HG03378 (cell line): Measurements from ENCODE around the gene SASH3.
"Not testable (repeated sequence)": the region's sequence is repeated elsewhere in the genome, so short reads cannot be mapped to it uniquely, and the experiment has no call there.

Experiments used
- ATAC-seq: cut with Tn5 transposase; IDR thresholded peaks from one replicate; pipeline ENCODE4 v1.9.1; 2021; ENCODE audit warnings: mild to moderate bottlenecking, moderate library complexity; ENCODE audit not compliant: unreplicated experiment

SASH3 gene

DNA sequence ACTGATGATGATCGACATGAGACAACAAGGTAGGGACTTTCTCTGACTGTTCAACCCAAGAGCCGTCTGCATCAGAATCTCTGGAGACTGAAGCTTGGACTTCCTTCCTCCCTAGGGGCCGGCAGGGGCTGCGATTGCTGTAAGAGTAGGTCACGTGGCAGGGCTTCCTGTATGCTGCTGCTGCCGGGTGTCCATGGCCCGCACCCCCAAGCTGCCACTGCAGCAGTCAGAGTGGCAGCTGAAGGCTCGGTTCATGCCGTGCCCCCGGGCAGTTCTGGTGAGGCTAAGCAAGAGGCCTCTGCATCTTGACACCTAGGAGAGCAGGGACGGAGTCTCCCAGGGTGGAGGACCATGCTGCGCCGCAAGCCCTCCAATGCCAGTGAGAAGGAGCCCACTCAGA is at the start of gene SASH3:
SASH3 (plus strand) TSS at position 203 of the 400 bp plus-strand sequence; CDS start at position 352, 149 bp downstream.
- ATAC-seq = peak; percentile 39

DNA sequence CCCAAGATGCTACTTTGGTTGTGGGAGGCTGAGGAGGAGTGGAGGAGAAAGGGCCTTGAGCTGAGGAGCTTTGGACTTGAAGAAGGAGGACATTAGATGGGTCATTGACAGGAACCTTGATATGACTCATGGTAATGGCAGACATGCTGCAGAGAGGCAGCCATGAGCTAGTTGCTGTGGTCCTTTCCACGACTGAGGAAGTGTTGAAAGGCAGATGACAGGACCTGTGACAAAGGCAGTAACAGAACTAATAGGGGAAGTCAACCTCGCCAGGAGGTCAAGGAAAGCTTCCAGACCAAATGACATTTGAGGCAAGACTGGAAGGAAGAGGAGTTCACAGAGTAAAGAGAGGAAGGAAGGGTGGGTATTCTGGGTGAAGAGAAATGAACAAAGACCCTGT is 48.5 kb upstream of the SASH3 start:
- no peak for ATAC-seq

DNA sequence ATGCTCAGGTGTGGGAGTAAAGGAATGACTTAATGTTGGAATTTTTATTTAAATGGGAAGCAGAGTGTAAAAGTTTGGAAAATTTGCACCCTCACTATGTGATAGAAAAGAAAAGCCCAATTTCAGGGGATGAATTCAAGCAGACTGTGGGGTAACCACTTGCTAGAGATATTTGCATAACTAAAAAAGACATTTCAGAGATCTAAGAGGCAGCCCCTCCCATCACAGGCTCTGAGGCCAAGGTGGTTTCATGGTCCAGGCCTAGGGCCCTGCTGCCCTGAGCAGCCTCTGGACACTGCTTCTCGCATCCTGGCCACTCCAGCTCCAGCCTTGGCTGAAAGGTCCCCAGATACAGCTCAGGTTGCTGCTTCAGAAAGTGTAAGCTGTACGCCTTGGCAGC is 46.9 kb upstream of the SASH3 start:
- ATAC-seq = no peak

DNA sequence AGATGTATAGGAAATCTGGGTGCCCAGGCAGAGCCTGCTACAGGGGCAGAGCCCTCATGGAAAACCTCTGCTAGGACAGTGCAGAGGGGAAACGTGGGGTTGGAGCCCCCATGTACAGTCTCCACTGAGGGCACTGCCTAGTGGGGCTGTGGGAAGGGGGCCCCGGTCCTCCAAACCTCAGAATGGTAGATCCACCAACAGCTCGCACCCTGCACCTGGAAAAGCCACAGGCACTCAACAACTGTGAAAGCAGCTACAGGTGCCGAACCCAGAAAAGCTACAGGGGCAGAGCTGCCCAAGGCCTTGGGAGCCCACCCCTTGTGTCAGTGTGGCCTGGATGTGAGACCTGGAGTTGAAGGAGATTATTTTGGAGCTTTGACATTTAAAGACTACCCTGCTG is 46.4 kb upstream of the SASH3 start:
- no peak for ATAC-seq

DNA sequence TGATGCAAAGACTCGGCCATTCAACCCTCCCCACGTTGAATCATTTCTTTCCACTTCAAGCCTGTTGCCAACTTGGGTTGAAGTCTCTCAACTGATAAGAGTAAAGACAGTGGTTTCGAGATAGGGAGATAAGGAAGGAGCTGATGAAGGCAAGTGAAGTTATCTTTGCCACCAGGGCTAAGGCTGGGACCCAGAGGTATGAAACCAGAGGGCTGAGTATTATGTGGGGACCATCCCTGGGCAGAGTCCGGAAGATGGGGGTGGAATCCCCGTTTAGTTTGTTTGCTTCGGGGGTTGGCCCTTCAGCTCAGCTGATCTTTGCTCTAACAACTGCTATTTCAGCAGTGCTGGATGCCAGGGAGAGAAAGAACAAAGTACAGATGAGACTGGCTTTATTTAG is 43.3 kb upstream of the SASH3 start:
- ATAC-seq = no peak

DNA sequence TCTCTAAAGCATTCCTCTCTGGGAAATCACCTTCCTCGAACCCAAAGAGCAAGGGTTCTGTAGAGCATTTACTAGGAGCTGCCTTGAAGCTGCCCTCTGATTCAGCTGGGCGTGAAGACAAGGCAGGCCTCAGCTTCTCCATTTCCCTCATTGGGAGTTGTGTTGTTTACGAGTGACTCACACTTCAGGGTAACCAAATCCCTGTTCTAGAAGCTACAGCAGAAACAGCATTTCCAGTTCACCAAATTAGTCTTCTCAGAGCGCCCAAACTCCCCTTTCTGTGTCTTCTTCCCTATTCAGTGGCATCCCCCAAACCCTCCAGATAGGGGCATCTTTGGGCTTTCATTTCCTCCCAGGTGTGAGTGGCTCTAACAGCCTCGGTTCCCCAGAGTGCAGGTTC is 41.8 kb upstream of the SASH3 start:
- no peak for ATAC-seq

DNA sequence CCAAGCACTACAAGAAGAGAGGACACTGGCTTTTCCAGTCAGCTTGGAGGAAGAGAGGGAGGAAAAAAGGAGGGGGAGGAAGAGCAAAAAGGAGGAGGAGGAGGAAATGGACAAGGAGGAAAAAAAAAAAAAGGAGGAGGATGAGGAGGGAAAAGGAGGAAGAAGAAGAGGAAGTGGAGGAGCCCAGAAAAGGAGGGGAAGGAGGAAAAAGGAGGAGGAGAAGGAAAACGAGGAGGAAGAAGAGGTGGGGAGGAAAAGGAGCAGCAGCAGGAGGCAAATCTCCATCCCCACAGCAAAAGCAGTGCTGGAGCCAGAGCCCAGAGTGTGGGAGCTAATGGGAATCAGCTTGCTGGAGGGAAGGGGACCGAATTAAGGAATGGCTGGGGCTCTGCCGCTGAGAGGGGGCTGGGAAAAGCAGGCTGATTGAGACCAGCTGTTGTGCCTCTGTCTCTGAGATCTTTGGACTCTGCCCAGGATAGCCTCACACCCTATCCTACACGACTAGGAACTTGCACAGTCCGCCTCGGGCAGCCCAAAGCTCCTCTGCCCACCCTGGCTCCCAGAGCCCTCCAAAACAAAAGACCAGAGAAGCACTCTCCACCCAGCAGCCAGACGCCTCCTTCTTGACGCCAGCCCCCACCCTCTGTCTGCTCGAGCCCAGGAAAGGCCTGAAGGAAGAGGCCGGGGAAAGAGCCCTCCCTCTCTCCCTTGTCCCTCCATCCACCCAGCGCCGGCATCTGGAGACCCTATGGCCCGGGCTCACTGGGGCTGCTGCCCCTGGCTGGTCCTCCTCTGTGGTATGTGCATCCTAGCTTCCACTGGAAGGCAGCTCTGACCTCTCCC is 41.1 kb upstream of the SASH3 start, which contains the start of gene XPNPEP2:
XPNPEP2 (plus strand) TSS at position 514 of the 843 bp plus-strand sequence; CDS start at position 749, 235 bp downstream.
- no peak for ATAC-seq

DNA sequence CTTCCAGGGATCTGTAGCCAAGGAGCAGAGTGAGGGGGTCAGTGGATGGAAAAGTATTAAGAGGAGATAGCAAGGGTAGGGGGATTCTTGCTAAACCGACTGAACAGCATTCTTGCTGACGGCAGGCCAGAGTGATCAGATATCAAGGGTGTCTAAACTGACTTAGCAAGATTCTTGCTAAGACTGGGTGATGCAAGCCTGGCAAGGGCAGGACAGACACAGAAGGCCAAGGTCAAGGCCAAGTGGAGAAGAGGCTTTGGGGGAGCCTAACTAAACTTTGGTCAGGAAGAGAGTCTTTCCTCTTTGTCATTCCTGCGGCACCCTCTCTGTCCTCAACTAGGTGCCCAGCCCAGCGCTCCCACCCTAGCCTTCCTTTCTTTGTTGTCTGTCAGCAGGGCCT is 40.2 kb upstream of the SASH3 start:
- ATAC-seq = no peak

DNA sequence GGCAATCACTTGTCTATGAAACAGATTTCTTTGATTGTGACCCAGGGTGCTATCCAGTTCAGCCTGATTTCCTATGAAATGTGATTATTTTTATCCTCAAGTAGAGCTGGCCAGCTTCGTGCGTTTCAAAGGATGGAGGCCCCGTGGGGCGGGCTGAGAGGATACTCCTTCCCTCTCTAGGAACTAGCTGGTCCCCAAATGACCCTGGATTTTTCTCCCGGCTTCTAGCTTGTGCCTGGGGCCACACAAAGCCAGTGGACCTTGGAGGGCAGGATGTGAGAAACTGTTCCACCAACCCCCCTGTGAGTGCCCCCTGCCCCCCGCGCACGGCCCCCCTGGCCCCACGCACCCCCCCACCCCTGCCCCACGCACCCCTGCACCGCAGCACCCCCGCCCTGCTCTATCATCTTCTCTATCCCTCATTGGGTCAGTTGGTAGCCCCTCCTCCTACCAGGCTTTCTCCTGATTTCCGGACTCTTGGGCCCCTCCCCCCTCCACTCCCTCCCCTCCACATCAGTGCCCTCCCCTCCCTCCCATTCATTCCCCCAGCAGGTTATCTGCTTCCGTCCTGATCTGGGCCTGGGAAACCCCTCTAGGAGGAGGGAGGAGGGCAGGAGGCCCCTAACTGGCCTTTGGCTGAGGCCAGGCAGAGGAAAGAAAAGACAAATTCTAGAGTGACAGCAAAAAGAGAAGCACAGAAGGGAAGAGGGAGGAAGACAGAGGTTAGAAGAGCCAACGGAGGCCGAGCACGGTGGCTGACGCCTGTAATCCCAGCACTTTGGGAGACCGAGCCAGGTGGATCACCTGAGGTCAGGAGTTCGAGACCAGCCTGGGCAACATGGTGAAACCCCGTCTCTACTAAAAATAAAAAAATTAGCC is 37.6 kb upstream of the SASH3 start:
- ATAC-seq = no peak

DNA sequence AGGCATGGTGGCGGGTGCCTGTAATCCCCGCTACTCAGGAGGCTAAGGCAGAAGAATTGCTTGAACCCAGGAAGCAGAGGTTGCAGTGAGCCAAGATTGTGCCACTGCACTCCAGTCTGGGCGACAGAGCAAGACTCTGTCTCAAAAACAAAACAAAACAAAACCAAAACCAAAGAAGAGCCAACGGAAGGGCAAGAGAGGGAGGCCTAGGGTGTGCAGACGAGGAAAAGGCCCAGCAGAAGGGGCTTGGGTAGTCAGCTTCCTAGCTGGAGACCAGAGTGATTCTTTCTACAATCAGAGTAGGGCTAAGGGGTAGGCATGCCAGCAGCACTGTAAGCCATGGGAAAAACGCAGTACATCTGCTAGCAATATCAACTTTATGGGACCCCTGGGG is 37.0 kb upstream of the SASH3 start:
- ATAC-seq = not testable (repeated sequence)

DNA sequence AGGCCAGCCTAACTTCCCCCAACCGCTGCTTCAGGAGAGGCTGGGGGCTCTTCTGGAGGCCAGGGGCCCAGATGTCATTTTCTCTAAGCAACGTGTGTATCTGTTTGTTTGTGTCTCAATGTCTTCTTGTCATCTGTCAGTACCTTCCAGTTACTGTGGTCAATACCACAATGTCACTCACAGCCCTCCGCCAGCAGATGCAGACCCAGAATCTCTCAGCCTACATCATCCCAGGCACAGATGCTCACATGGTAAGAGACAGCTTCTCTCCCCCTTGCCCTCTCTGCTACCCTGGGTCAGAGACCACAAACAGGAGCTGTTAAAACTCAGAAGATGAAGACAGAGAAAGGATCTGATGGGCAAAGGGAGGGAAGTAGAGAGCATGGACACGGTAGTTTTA is 35.9 kb upstream of the SASH3 start:
- no peak for ATAC-seq

DNA sequence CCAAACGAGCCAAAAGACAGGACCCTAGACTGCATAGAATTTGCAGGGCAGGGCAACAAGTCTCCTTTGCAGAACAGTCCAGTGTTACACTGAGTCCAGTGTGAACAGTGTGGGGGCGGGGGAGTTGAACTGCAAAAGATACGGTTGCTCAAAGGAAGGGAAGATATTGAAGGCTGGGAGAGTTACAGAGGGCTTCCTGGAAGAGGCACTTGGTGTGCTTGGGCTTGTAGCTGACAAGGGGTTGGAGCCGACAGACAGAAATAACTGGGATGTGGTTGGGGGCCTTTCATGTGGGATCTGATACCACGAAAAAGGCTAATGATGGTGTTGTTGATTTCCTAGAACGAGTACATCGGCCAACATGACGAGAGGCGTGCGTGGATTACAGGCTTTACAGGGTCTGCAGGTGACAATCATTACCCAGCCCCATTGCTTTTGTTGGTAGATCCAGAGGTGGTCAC is 34.9 kb upstream of the SASH3 start:
- no peak for ATAC-seq

DNA sequence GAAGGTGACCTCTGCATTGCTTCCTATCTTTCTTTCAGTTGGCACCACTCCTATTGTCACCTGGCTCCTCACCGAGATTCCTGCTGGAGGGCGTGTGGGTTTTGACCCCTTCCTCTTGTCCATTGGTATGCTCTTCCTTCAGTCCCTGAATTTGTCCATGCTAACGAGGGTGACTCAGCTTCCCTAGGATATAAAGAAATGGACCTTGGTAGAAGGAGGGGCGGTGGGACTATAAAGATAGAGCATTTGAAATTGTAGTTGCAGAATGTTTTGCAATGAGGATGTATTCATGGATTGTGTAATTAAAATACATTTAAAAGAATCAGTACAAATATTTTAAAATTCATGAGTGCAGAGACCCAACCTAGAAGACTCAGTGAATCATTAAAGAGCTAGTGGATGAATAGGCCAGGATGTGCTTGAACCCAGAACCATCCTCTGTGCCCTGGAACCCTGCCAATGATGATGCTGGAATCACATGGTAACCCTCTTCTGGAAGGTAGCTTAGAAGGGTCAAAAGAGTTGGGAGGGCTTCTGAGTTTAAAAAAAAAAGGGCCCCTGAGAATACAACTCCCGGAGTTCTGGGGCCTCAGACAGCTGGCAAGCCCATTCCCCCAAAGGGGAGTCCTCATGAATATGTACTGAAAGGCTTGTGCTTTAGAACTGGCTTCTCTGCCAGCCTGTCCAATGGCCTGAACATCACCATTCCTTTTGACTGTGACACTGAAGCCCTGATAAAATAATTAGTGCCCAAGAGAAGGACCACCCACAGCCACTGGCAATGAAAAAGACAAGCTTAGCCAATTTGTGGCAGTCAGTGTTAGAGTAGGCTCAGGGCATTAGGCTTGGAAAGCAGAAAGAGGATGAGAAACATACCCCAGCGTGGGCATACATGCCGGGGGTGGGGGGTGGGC is 32.9 kb upstream of the SASH3 start:
- ATAC-seq = no peak

DNA sequence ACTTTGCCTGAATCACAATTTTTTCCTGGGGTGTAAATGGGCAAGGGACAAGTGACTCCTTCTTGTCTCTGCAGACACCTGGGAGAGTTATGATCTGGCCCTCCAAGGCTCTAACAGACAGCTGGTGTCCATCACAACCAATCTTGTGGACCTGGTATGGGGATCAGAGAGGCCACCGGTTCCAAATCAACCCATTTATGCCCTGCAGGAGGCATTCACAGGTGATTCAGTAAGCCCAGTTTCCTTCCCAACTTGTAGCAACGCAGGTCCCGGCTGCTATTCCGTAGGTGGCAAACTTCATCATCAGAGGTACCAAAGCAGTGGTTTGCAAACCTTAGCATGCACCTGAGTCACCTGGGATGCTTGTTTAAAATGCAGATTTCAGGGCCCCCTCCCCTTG is 32.2 kb upstream of the SASH3 start:
- no peak for ATAC-seq

DNA sequence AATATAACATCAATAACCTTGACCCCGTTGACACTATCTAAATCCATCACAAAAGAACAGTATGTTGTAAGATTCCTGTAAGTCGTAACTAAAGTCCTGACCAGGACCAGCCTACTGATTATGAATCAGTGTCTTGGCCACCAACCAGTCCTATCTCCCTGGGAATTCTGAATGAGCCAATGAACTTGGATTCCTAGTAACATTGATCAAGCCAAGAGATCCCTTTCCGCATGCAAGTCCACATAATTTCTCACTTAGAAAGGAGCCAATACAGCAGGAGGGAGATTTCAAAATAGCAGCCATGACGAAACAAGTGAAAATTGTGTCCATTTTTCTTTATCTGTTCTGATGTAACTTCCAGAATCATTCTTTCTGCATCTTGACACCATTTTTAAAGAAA is 31.4 kb upstream of the SASH3 start:
- no peak for ATAC-seq

DNA sequence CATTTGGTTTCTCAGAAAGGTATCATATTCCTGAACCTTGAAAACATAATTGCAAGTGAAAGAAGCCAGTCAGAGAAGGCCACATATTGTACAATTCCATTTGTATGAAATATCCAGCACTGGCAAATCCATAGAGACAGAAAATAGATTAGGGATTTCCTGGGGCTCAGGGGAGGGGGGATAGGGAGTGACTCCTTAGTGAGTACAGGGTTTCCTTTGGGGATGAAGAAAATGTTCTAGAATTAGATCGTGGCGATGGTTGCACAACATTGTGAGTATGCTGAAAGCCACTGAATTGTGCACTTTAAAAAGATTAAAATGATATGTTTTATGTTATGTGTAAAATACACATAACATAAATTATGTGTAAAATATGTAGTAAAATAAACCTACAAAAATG is 30.7 kb upstream of the SASH3 start:
- no peak for ATAC-seq

DNA sequence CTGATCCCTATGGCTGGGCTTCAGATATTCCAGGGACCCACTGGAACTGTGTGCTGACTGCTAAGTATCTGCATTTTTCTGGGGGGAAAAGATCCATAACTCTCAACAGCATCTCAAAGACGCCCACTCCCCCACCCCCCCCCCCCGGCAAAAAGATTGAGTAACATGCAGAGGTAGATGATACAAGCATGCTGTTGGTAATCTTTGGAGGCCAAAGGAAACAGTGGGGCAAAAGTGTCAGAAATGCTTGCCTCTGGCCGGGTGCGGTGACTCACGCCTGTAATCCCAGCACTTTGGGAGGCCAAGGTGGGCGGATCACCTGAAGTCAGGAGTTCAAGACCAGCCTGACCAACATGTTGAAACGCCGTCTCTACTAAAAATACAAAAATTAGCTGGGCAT is 28.8 kb upstream of the SASH3 start:
- no peak for ATAC-seq

DNA sequence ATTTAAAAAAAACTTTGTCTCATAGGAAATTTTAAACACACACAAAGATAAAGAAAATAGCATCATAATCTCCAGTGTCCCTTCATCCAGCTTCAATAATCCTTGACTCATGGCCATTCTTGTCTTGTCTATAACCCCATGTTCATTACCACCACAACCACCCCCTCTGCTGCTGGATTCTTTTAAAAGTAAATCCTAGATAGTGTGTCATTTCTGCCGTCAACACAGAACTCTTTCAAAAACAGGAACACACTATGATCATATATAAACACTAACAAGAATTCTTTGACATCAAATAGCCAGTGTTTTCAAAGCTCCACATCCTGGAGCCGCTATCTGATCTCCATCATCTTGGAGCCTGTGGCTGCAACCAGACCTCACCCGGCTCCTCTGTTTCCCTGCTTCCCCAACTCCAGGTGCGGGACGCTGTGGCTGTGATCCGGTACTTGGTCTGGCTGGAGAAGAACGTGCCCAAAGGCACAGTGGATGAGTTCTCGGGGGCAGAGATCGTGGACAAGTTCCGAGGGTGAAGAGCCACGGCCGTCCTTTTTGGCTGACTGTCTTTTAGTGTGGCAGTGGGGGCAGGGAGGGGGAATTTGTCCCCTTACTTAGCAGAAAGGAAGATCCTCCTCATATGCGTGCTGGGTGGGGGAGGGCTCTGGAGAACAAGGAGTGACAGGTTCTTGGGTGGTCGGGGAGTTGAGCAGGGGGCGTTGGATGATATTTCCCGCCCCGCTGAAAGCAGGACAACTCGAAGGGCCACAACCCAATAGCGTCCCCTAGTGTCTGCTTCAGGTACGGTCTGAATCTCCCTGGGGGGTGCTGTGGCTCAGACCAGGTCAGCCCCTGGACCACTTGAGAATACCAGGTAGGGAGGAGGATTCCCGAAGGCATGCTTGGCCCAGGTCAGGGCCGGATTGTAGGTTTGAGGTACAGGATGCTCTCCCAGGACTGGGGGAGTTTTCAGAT is 25.4 kb upstream of the SASH3 start:
- ATAC-seq = no peak

DNA sequence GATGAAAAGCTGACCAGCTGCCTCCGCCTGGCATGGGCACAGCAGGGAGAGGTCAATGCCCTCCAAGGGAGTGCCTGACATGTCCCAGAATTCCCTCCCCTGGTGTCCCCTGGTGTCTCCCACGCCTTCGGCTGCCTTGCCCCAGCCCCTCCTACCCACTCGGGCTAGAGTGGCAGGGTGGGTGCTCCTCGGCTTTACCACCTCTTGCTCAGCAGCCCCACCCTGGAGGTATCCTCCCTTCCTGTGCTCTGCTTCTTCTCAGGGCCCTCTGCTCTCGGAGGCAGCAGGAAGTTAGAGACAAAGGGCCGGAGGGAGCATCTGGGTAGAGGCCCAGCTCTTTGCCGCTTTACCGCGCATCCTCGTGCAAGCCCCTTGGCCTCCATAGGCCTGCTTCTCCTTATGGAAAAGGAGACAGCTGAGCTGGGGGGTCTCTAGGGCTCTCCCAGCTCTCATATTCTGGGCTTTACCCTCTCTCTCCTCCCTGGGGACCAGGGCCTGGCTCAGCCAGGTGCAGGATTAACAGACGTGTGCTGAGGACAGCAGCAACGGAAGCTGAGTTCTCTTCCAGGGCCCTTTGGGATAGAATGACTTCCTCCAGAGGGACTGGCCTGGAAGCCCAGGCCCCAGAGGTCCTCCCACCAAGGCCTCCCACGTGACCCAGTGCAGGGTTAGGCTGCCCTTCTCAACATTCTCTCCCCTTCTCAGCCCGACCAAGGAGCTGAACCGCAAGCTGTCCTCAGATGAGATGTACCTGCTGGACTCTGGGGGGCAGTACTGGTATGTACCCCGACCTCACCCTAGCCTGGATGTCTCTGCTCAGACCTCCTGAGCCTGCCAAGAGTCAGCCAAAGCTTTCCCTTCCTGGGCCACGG is 23.7 kb upstream of the SASH3 start:
- no peak for ATAC-seq
